H1 (cell line): ENCODE results near the gene ARHGAP4. TPM values are rescaled to one million over a fixed set of nuclear protein-coding genes. Genes with fewer than 3 reads are reported as not detected.

ENCODE experiments used
- CTCF ChIA-PET: fragments of 300-600 bp; sonication (Branson Sonifier 250); formaldehyde crosslinking; loops from one replicate; lab custom pipeline; 2021; ENCODE audit not compliant: partially characterized antibody; lab: Charles Lee
- POLR2A ChIA-PET: fragments of 300-600 bp; sonication (Branson Sonifier 250); formaldehyde crosslinking; loops from one replicate; lab custom pipeline; 2021; ENCODE audit warnings: inconsistent platforms; ENCODE audit not compliant: partially characterized antibody; lab: Charles Lee
- DNase-seq, 2 experiments: peaks; one replicate each; pipeline versions ENCODE4 v3.0.0 to v3.0.0-alpha.2; 2010 to 2022; ENCODE audit warnings: low spot score in 2 of 2, low read depth in 1 of 2, mixed read lengths in 1 of 2
- FAIRE-seq: peaks from 2 replicates; lab custom pipeline; 2011; peaks lifted over from hg19 to GRCh38; lab: Jason Lieb, UNC
- H2AFZ ChIP-seq: 2 replicates; pipeline ENCODE4 v1.8.1; 2012; ENCODE audit warnings: low read length, inconsistent platforms
- H2AK5ac ChIP-seq: 2 replicates; pipeline ENCODE4 v1.6.1; 2013; ENCODE audit warnings: low read depth, low read length
- H2BK120ac ChIP-seq: replicated peaks from 2 replicates; pipeline ENCODE3; 2013; ENCODE audit warnings: low read depth, low read length, inconsistent platforms
- H2BK12ac ChIP-seq: 2 replicates; pipeline ENCODE4 v1.6.1; 2013; ENCODE audit warnings: low read depth, low read length
- H2BK15ac ChIP-seq: 2 replicates; pipeline ENCODE4 v1.6.1; 2013; ENCODE audit warnings: low read length
- H2BK20ac ChIP-seq: 2 replicates; pipeline ENCODE4 v1.6.1; 2013; ENCODE audit warnings: low read length
- H2BK5ac ChIP-seq: 2 replicates; pipeline ENCODE4 v1.6.1; 2013; ENCODE audit warnings: low read depth, low read length
- H3K14ac ChIP-seq: 2 replicates; pipeline ENCODE4 v1.6.1; 2013; ENCODE audit warnings: inconsistent platforms; ENCODE audit not compliant: insufficient read length
- H3K18ac ChIP-seq: 2 replicates; pipeline ENCODE4 v1.6.1; 2013; ENCODE audit warnings: low read length; ENCODE audit errors: extremely low read depth
- H3K23ac ChIP-seq: 2 replicates; pipeline ENCODE4 v1.6.1; 2013; ENCODE audit warnings: inconsistent platforms; ENCODE audit not compliant: insufficient read length
- H3K23me2 ChIP-seq: 2 replicates; pipeline ENCODE4 v1.6.1; 2013; ENCODE audit warnings: low read depth, low read length
- H3K27ac ChIP-seq: 2 replicates; pipeline ENCODE4 v1.6.1; 2011; ENCODE audit warnings: low read depth, low read length, inconsistent platforms
- H3K27me3 ChIP-seq, 4 experiments: replicated peaks in 1 of 4; 1 replicate in 1 of 4; 2 replicates in 3 of 4; pipeline versions ENCODE4 v1.6.1 to v1.8.1; 2011 to 2013; ENCODE audit warnings: low read length in 3 of 4, mild to moderate bottlenecking in 3 of 4, inconsistent platforms in 2 of 4, mixed read lengths in 2 of 4, moderate library complexity in 1 of 4; ENCODE audit not compliant: control insufficient read depth in 3 of 4, insufficient read depth in 3 of 4; ENCODE audit errors: extremely low read depth in 1 of 4
- H3K36me3 ChIP-seq, 4 experiments: 2 replicates each; pipeline versions ENCODE4 v1.6.1 to v1.8.1; 2011 to 2013; ENCODE audit warnings: mild to moderate bottlenecking in 4 of 4, low read length in 3 of 4, moderate library complexity in 2 of 4, control low read depth in 1 of 4, inconsistent platforms in 1 of 4; ENCODE audit not compliant: insufficient read depth in 4 of 4, control insufficient read depth in 2 of 4
- H3K4ac ChIP-seq: replicated peaks from 2 replicates; pipeline ENCODE3; 2013; ENCODE audit warnings: low read length, low read depth, mixed read lengths, inconsistent platforms; ENCODE audit not compliant: insufficient read length
- H3K4me1 ChIP-seq, 4 experiments: replicated peaks in 1 of 4; 1 replicate in 1 of 4; 2 replicates in 3 of 4; pipeline versions ENCODE4 v1.6.1 to v1.8.1; 2011 to 2013; ENCODE audit warnings: low read length in 3 of 4, inconsistent platforms in 2 of 4, mixed read lengths in 1 of 4; ENCODE audit not compliant: insufficient read depth in 4 of 4, control insufficient read depth in 3 of 4
- H3K4me2 ChIP-seq, 2 experiments: 2 replicates each; pipeline versions ENCODE4 v1.6.1 to v1.8.1; 2011 to 2013; ENCODE audit warnings: low read depth in 2 of 2, low read length in 2 of 2, control low read depth in 1 of 2, inconsistent platforms in 1 of 2, mild to moderate bottlenecking in 1 of 2; ENCODE audit not compliant: insufficient read depth in 1 of 2
- H3K4me3 ChIP-seq, 4 experiments: fragments of 200-600, 300-600 bp in 1 of 4; sonication (generic), shearing (Covaris generic), sonication (Bioruptor Twin) in 1 of 4; 2 replicates each; pipeline versions ENCODE4 v1.5.1 to v1.8.1; 2011 to 2016; ENCODE audit warnings: low read length in 4 of 4, low read depth in 3 of 4, control low read depth in 2 of 4, inconsistent platforms in 2 of 4, mild to moderate bottlenecking in 2 of 4, mixed read lengths in 1 of 4, moderate library complexity in 1 of 4; ENCODE audit not compliant: insufficient read depth in 2 of 4; ENCODE audit errors: extremely low read depth in 1 of 4
- H3K56ac ChIP-seq: replicated peaks from 2 replicates; pipeline ENCODE3; 2013; ENCODE audit warnings: low read depth, mild to moderate bottlenecking, mixed read lengths, low read length, inconsistent platforms; ENCODE audit not compliant: insufficient read length
- H3K79me1 ChIP-seq: 2 replicates; pipeline ENCODE4 v1.6.1; 2013; ENCODE audit warnings: low read depth, low read length, control low read depth
- H3K79me2 ChIP-seq, 2 experiments: 2 replicates each; pipeline versions ENCODE4 v1.6.1 to v1.8.1; 2012 to 2013; ENCODE audit warnings: low read length in 2 of 2, mild to moderate bottlenecking in 2 of 2, inconsistent platforms in 1 of 2; ENCODE audit not compliant: insufficient read depth in 2 of 2, control insufficient read depth in 1 of 2
- H3K9ac ChIP-seq, 4 experiments: replicated peaks in 1 of 4; 1 replicate in 1 of 4; 2 replicates in 3 of 4; pipeline versions ENCODE4 v1.6.1 to v1.8.1; 2011 to 2013; ENCODE audit warnings: low read depth in 3 of 4, low read length in 3 of 4, control low read depth in 2 of 4, mild to moderate bottlenecking in 2 of 4, moderate library complexity in 2 of 4, inconsistent platforms in 1 of 4; ENCODE audit errors: extremely low read depth in 1 of 4
- H3K9me3 ChIP-seq, 2 experiments: 2 replicates each; pipeline versions ENCODE4 v1.6.1 to v1.8.1; 2012 to 2013; ENCODE audit warnings: mild to moderate bottlenecking in 2 of 2, moderate library complexity in 2 of 2, control low read depth in 1 of 2, inconsistent platforms in 1 of 2, low read depth in 1 of 2, low read length in 1 of 2, mixed read lengths in 1 of 2; ENCODE audit not compliant: insufficient read depth in 2 of 2
- H4K20me1 ChIP-seq, 2 experiments: replicated peaks in 1 of 2; 2 replicates each; pipeline versions ENCODE3 to v1.8.1; 2011 to 2013; ENCODE audit warnings: inconsistent platforms in 2 of 2, low read length in 2 of 2, mild to moderate bottlenecking in 1 of 2; ENCODE audit not compliant: insufficient read depth in 2 of 2, control insufficient read depth in 1 of 2
- H4K5ac ChIP-seq: 2 replicates; pipeline ENCODE4 v1.6.1; 2013; ENCODE audit warnings: low read length, low read depth, mixed read lengths, inconsistent platforms; ENCODE audit not compliant: insufficient read length
- H4K8ac ChIP-seq: 2 replicates; pipeline ENCODE4 v1.8.0; 2013; ENCODE audit warnings: mild to moderate bottlenecking, moderate library complexity, low read length, inconsistent platforms; ENCODE audit not compliant: insufficient read depth; ENCODE audit errors: extremely low read depth
- H4K91ac ChIP-seq: replicated peaks from 2 replicates; pipeline ENCODE3; 2013; ENCODE audit warnings: low read length, mixed read lengths, inconsistent platforms; ENCODE audit not compliant: insufficient read length
- ASH2L ChIP-seq: fragments of 200-600, 300-600 bp; sonication (generic); IDR thresholded peaks from one replicate; pipeline ENCODE4 v1.7.1; 2017; ENCODE audit warnings: low read length
- JUN ChIP-seq: IDR thresholded peaks from 2 replicates; pipeline ENCODE4 v1.6.1; 2011; ENCODE audit warnings: low read depth, mild to moderate bottlenecking, improper control_type of control experiment, low read length
- POLR2A ChIP-seq, 2 experiments: IDR thresholded peaks; 1 replicate in 1 of 2; 2 replicates in 1 of 2; pipeline ENCODE4 v1.6.1; 2011; ENCODE audit warnings: low read depth in 2 of 2, low read length in 2 of 2, mild to moderate bottlenecking in 2 of 2; ENCODE audit errors: control extremely low read depth in 1 of 2
- SIX5 ChIP-seq: IDR thresholded peaks from 2 replicates; pipeline ENCODE4 v1.6.1; 2011; ENCODE audit warnings: mild to moderate bottlenecking, low read depth, low read length
- WGBS, 2 experiments: shearing (Covaris generic) in 1 of 2; methylation state at CpG; one replicate each; pipeline versions ENCODE4 v1.1.6 to v1.1.7; 2013 to 2015; ENCODE audit warnings: low lambda C conversion rate in 2 of 2, mixed read lengths in 2 of 2, inconsistent platforms in 1 of 2, low coverage in 1 of 2, missing lambda C conversion rate in 1 of 2; ENCODE audit not compliant: insufficient replicate concordance in 2 of 2, insufficient coverage in 1 of 2, insufficient read length in 1 of 2; ENCODE audit errors: extremely low coverage in 1 of 2, missing lambda C conversion rate in 1 of 2; 5-methylcytosine and 5-hydroxymethylcytosine counted together
- polyA plus RNA-seq, 7 experiments: library from polyadenylated mRNA; depleted of rRNA in 3 of 7; stranded (reverse) in 5 of 7; unstranded in 2 of 7; fragments of >200 nt in 5 of 7; fragments of 200-250 nt in 2 of 7; gene quantifications; 1 replicate in 5 of 7; 2 replicates in 1 of 7; 4 replicates in 1 of 7; pipeline versions ENCODE4 v1.2.1 to v1.2.3, GENCODE V29; 2011 to 2013; ENCODE audit warnings: missing spikeins in 2 of 7, mixed read lengths in 2 of 7
- total RNA-seq: library from RNA; stranded (reverse); fragmentation: NEBNext Ultra II Directional; extraction: Animal tissue kit (Norgen Biotek cat#: 25700); gene quantifications from 2 replicates; pipeline ENCODE4 v1.2.1, GENCODE V29; 2021
- TF ChIP-seq, protein P1 (sequence below): IDR thresholded peaks from 2 replicates; pipeline ENCODE4 v1.6.1; 2011; ENCODE audit warnings: low read depth, mild to moderate bottlenecking, low read length; ENCODE audit not compliant: insufficient read depth

ARHGAP4 gene
- total and polyA plus RNA-seq, 2 of the 8 experiments (the other 6 are each of a cell fraction or from before 2014, with no cell fraction given): 23.9 to 26.0 TPM

DNA sequence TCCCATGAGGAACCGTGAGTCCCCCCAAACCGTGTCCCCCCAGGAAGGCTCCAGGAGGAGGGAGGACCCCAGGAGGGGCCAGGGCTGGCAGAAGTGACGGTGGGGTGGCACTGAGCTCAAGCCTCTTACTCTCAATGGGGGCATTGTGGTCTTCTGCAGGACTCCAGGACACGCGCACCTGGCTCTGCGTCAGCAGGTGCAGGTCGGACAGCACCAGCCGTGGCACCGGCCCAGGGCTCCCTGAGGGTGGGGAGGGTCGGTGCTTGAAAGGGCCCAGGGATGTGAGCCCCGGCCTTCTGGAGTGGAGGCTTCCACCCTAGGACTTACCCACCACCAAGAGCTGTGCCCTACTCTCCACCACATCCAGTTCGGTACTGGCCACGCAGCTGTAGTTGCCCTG, 58.4 kb downstream of the ARHGAP4 start:
- H3K36me3 ChIP-seq: peaks cover 0 to 22% (median under 1%) of the 10 kb centered on the region in 4 experiments; a peak in 1 of 8 replicates
- POLR2A ChIA-PET: interaction anchor here (1.0 kb wide), 1 partner anchor 11 kb away, joined by 3 read pairs; no protein-coding TSS in a partner anchor
- no peak overlapping the region for H2AFZ ChIP-seq
- no peak overlapping the region for H4K8ac ChIP-seq
- DNase-seq: no peak
- H2BK20ac ChIP-seq: no peak overlapping the region
- H3K14ac ChIP-seq: no peak overlapping the region
- H3K56ac ChIP-seq: no peak overlapping the region
- no peaks in the 10 kb centered on the region for H3K79me1 ChIP-seq
- no peak overlapping the region for H3K23ac ChIP-seq
- no peaks in the 10 kb centered on the region for H3K27me3 ChIP-seq
- FAIRE-seq: no peak
- H3K79me2 ChIP-seq: no peaks in the 10 kb centered on the region
- no peak overlapping the region for H3K4me2 ChIP-seq
- TF ChIP-seq SIX5 (no peak), POLR2A (IDR thresholded peaks at IDR 0.05; ENCODE audit: control extremely low read depth in 1 of 2, low read depth in 2 of 2, low read length in 2 of 2) (no peak), ASH2L (no peak), JUN (no peak)
- TF ChIP-seq, protein P1, sequence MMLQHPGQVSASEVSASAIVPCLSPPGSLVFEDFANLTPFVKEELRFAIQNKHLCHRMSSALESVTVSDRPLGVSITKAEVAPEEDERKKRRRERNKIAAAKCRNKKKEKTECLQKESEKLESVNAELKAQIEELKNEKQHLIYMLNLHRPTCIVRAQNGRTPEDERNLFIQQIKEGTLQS: no peak
- H3K27ac ChIP-seq: no peak overlapping the region
- H2AK5ac ChIP-seq: no peak overlapping the region
- H4K5ac ChIP-seq: no peak overlapping the region
- H2BK120ac ChIP-seq: no peak overlapping the region
- H3K9me3 ChIP-seq: no peaks in the 10 kb centered on the region
- no peak overlapping the region for H2BK5ac ChIP-seq
- H2BK12ac ChIP-seq: no peak overlapping the region
- CTCF ChIA-PET: interaction anchor here (0.6 to 0.7 kb wide), 2 partner anchors 11 to 147 kb away, joined by 3 read pairs; no protein-coding TSS in a partner anchor
- peaks cover 0 to 11% (median 0%) of the 10 kb centered on the region in 4 experiments; a peak in 2 of 7 replicates for H3K4me1 ChIP-seq
- no peaks in the 10 kb centered on the region for H3K23me2 ChIP-seq
- 100% methylated on average over 9 of the region's 13 CpGs; no CpG with 5 or more reads in 1 of the 2 experiments for WGBS, 2 experiments
- no peak overlapping the region for H3K18ac ChIP-seq
- H3K4ac ChIP-seq: no peak overlapping the region
- no peak overlapping the region for H2BK15ac ChIP-seq
- no peak overlapping the region for H3K4me3 ChIP-seq
- H4K91ac ChIP-seq: no peak overlapping the region
- no peak overlapping the region for H3K9ac ChIP-seq
- H4K20me1 ChIP-seq: no peaks in the 10 kb centered on the region
